Activated T-helper 1 cell treated with anti-CD3 and anti-CD28 coated beads, Interleukin-12 subunit alpha, Interleukin-12 subunit beta, Interleukin-2, Interleukin-4 antibody, amounts not matched to agents 30 ng/mL and 10 ng/mL and 1 ng/mL, durations not matched to agents 14 hours and 24 hours and 36 hours (primary cell): Measurements from ENCODE around the gene TMIGD1. TPM values are rescaled to one million over a fixed set of nuclear protein-coding genes. Genes with fewer than 3 reads are reported as not detected.
A peak's percentile ranks its signal among the peaks of the same experiment; 100 is the strongest.

Experiments used
- DNase-seq: peaks from one replicate; pipeline ENCODE4 v3.0.0; 2021; ENCODE audit warnings: low spot score
- H3K27ac Mint-ChIP-seq: one replicate; pipeline ENCODE4 v1.8.0; 2021; ENCODE audit warnings: mild to moderate bottlenecking, mixed read lengths
- H3K27me3 Mint-ChIP-seq: one replicate; pipeline ENCODE4 v1.8.0; 2022; ENCODE audit warnings: mild to moderate bottlenecking, moderate library complexity, mixed read lengths; ENCODE audit not compliant: insufficient read depth
- H3K36me3 Mint-ChIP-seq: one replicate; pipeline ENCODE4 v1.8.0; 2021; ENCODE audit warnings: low read depth, mixed read lengths
- H3K4me1 Mint-ChIP-seq: one replicate; pipeline ENCODE4 v1.8.0; 2021; ENCODE audit warnings: low read depth, mixed read lengths
- H3K4me3 Mint-ChIP-seq: one replicate; pipeline ENCODE4 v1.8.0; 2021; ENCODE audit warnings: mild to moderate bottlenecking, moderate library complexity, mixed read lengths
- H3K9me3 Mint-ChIP-seq: one replicate; pipeline ENCODE4 v1.8.0; 2021; ENCODE audit warnings: mixed read lengths
- intact Hi-C: fragments of 100-400 bp; cut with micrococcal nuclease; formaldehyde crosslinking; loops from one replicate; pipeline ENCODE4 v1.15.1; 2024
- total RNA-seq: library from RNA; stranded (reverse); gene quantifications from 2 replicates; pipeline ENCODE4 v1.2.3, GENCODE V29; 2022

Gene TMIGD1
- total RNA-seq, 1 donor from 2014 or later, result not detected

- no peaks in the 10 kb centered on the region for H3K36me3 Mint-ChIP-seq
- H3K4me1 Mint-ChIP-seq, result no peaks in the 10 kb centered on the region
- no peak overlapping the region for H3K4me3 Mint-ChIP-seq
- H3K27me3 Mint-ChIP-seq, result peaks cover 21% of the 10 kb centered on the region
- DNase-seq, result no peak
- intact Hi-C loops, result no loop called here
- H3K27ac Mint-ChIP-seq, result no peak overlapping the region
- no peaks in the 10 kb centered on the region for H3K9me3 Mint-ChIP-seq
Measured at GRCh38 chr17:30312226-30312625, 21.6 kb downstream of the TMIGD1 start.

- Mint-ChIP-seq H3K4me3 (no peak overlapping the region), H3K4me1 (no peaks in the 10 kb centered on the region), H3K27ac (no peak overlapping the region), H3K27me3 (peaks cover 12% of the 10 kb centered on the region), H3K9me3 (no peaks in the 10 kb centered on the region), H3K36me3 (no peaks in the 10 kb centered on the region)
- no peak for DNase-seq
- intact Hi-C loops, result no loop called here
Measured at GRCh38 chr17:30310562-30310961, 23.3 kb downstream of the TMIGD1 start.

- Mint-ChIP-seq H3K9me3 (no peaks in the 10 kb centered on the region), H3K4me3 (no peak overlapping the region)
Measured at GRCh38 chr17:30309591-30309990, 24.3 kb downstream of the TMIGD1 start.

GRCh38 chr17:30308406-30308805 is 25.5 kb downstream of the TMIGD1 start:
- H3K4me3 Mint-ChIP-seq, result no peak overlapping the region
- no peaks in the 10 kb centered on the region for H3K4me1 Mint-ChIP-seq
- no peaks in the 10 kb centered on the region for H3K9me3 Mint-ChIP-seq
- no peak overlapping the region for H3K27ac Mint-ChIP-seq
- no peak for DNase-seq
- intact Hi-C loops, result no loop called here
- H3K36me3 Mint-ChIP-seq, result no peaks in the 10 kb centered on the region
- H3K27me3 Mint-ChIP-seq, result peaks cover 11% of the 10 kb centered on the region

More at GRCh38 chr17:30309591-30309990, 24.3 kb downstream of the TMIGD1 start:
- Mint-ChIP-seq H3K27me3 (peaks cover 11% of the 10 kb centered on the region), H3K4me1 (no peaks in the 10 kb centered on the region), H3K36me3 (no peaks in the 10 kb centered on the region), H3K27ac (no peak overlapping the region)
- no peak for DNase-seq
- intact Hi-C loops, result no loop called here

- Mint-ChIP-seq H3K27me3 (peaks cover 7% of the 10 kb centered on the region), H3K27ac (no peak overlapping the region), H3K4me3 (no peak overlapping the region), H3K36me3 (no peaks in the 10 kb centered on the region), H3K4me1 (peaks cover 8% of the 10 kb centered on the region), H3K9me3 (no peaks in the 10 kb centered on the region)
- no peak for DNase-seq
- intact Hi-C loops, result no loop called here
Measured at GRCh38 chr17:30304778-30305177, 29.1 kb downstream of the TMIGD1 start.

GRCh38 chr17:30302241-30302640 is 31.6 kb downstream of the TMIGD1 start:
- Mint-ChIP-seq H3K27ac (no peak overlapping the region), H3K36me3 (no peaks in the 10 kb centered on the region)

GRCh38 chr17:30300818-30301217 is 33.0 kb downstream of the TMIGD1 start:
- no peak overlapping the region for H3K4me3 Mint-ChIP-seq
- H3K9me3 Mint-ChIP-seq, result no peaks in the 10 kb centered on the region
- H3K27me3 Mint-ChIP-seq, result peaks cover 4% of the 10 kb centered on the region
- no peak overlapping the region for H3K27ac Mint-ChIP-seq
- H3K4me1 Mint-ChIP-seq, result peaks cover 8% of the 10 kb centered on the region
- no peaks in the 10 kb centered on the region for H3K36me3 Mint-ChIP-seq
- DNase-seq, result no peak
- intact Hi-C loops, result no loop called here

More at GRCh38 chr17:30302241-30302640, 31.6 kb downstream of the TMIGD1 start:
- peaks cover 5% of the 10 kb centered on the region for H3K27me3 Mint-ChIP-seq
- DNase-seq, result no peak
- intact Hi-C loops, result no loop called here
- H3K4me3 Mint-ChIP-seq, result no peak overlapping the region
- H3K9me3 Mint-ChIP-seq, result no peaks in the 10 kb centered on the region
- H3K4me1 Mint-ChIP-seq, result peaks cover 8% of the 10 kb centered on the region

GRCh38 chr17:30299000-30299399 is 34.9 kb downstream of the TMIGD1 start:
- DNase-seq, result no peak
- no peaks in the 10 kb centered on the region for H3K9me3 Mint-ChIP-seq
- intact Hi-C loops, result no loop called here
- H3K4me1 Mint-ChIP-seq, result peaks cover 8% of the 10 kb centered on the region
- no peak overlapping the region for H3K4me3 Mint-ChIP-seq
- no peak overlapping the region for H3K27ac Mint-ChIP-seq
- H3K36me3 Mint-ChIP-seq, result no peaks in the 10 kb centered on the region
- no peaks in the 10 kb centered on the region for H3K27me3 Mint-ChIP-seq

GRCh38 chr17:30297715-30298114 is 36.1 kb downstream of the TMIGD1 start:
- Mint-ChIP-seq H3K4me3 (no peak overlapping the region), H3K27me3 (no peaks in the 10 kb centered on the region), H3K9me3 (no peaks in the 10 kb centered on the region), H3K36me3 (no peaks in the 10 kb centered on the region), H3K4me1 (peaks cover 8% of the 10 kb centered on the region), H3K27ac (no peak overlapping the region)
- no peak for DNase-seq
- intact Hi-C loops, result no loop called here

- H3K27me3 Mint-ChIP-seq, result no peaks in the 10 kb centered on the region
- H3K36me3 Mint-ChIP-seq, result no peaks in the 10 kb centered on the region
- peaks cover 8% of the 10 kb centered on the region for H3K4me1 Mint-ChIP-seq
- no peak for DNase-seq
- H3K27ac Mint-ChIP-seq, result no peak overlapping the region
- no peak overlapping the region for H3K4me3 Mint-ChIP-seq
- H3K9me3 Mint-ChIP-seq, result no peaks in the 10 kb centered on the region
- intact Hi-C loops, result no loop called here
Measured at GRCh38 chr17:30296499-30297080, 37.3 kb downstream of the TMIGD1 start.

- no peak overlapping the region for H3K27ac Mint-ChIP-seq
- no peaks in the 10 kb centered on the region for H3K27me3 Mint-ChIP-seq
- peaks cover 13% of the 10 kb centered on the region for H3K4me1 Mint-ChIP-seq
- H3K36me3 Mint-ChIP-seq, result peaks cover 10% of the 10 kb centered on the region
- no peaks in the 10 kb centered on the region for H3K9me3 Mint-ChIP-seq
- DNase-seq, result no peak
- peak overlapping the region; percentile 72 for H3K4me3 Mint-ChIP-seq
- intact Hi-C loops, result loop anchor here (5.0 kb wide), 1 partner anchor 120 kb away; no protein-coding TSS in a partner anchor
Measured at GRCh38 chr17:30292286-30292858, 41.5 kb downstream of the TMIGD1 start.

GRCh38 chr17:30291543-30292285 is 42.1 kb downstream of the TMIGD1 start, which contains the start of gene BLMH:
BLMH (minus strand) TSS chr17:30291944; CDS start chr17:30291819, 125 bp downstream.
- Mint-ChIP-seq H3K9me3 (no peaks in the 10 kb centered on the region), H3K36me3 (peaks cover 14% of the 10 kb centered on the region), H3K27me3 (no peaks in the 10 kb centered on the region), H3K27ac (peak within 1 kb of the TSS; percentile 90), H3K4me3 (peak within 1 kb of the TSS; percentile 97), H3K4me1 (peaks cover 13% of the 10 kb centered on the region)
- intact Hi-C loops, result loop anchor here (1.0 to 5.0 kb wide), 7 partner anchors 41 to 185 kb away; partner anchors contain the start of genes CPD, GOSR1 and NSRP1
- peak; percentile 80 for DNase-seq
